ENCODE measurements around the gene ZFP62.

- TF ChIP-seq CTCF (conservative IDR thresholded peaks at IDR 0.05 in 1 of 2, IDR thresholded peaks at IDR 0.05 in 1 of 2; ENCODE audit: low read depth in 1 of 2, low read length in 2 of 2) (peak in 1 of 2 donors; percentile 11), EZH2 (IDR thresholded peaks at IDR 0.05; ENCODE audit: low read length, missing control alignments) (no peak)
Measured at GRCh38 chr5:180803181-180804128, 57.6 kb downstream of the ZFP62 start.
